ENCODE results near the gene SPOUT1.

GRCh38 chr9:128840524-128840923 lies 10.9 kb upstream of the SPOUT1 start:
- TF ChIP-seq CTCF (IDR thresholded peaks at IDR 0.05) (no peak), POLR2A (IDR thresholded peaks at IDR 0.05) (no peak)
